ENCODE results near the gene VTCN1.

GRCh38 chr1:117124661-117125060 is 86.1 kb downstream of the VTCN1 start:
- TF ChIP-seq CTCF (IDR thresholded peaks at IDR 0.05) = no peak
- no peak for TF ChIP-seq EP300 (IDR thresholded peaks at IDR 0.05)
- no peak for TF ChIP-seq JUN (IDR thresholded peaks at IDR 0.05)
- TF ChIP-seq POLR2A (IDR thresholded peaks at IDR 0.05; ENCODE audit: low read length) = no peak
- TF ChIP-seq MAX (IDR thresholded peaks at IDR 0.05) = no peak
- no peak for TF ChIP-seq RARB (CRISPR knock-in tag; IDR thresholded peaks at IDR 0.05)
- no peak for TF ChIP-seq CEBPB (IDR thresholded peaks at IDR 0.05)
- no peak for TF ChIP-seq RCOR1 (IDR thresholded peaks at IDR 0.05; ENCODE audit: low read depth, low read length)
- no peak for TF ChIP-seq REST (IDR thresholded peaks at IDR 0.05)

Data from A549 (cell line).